ENCODE results near the gene BCL2A1. TPM values are rescaled to one million over a fixed set of nuclear protein-coding genes. Genes with fewer than 3 reads are reported as not detected.

BCL2A1 gene
- total RNA-seq, 2 donors from 2014 or later: 3.6 to 4.5 TPM

Other genes with a start within 250 kb of the BCL2A1 start
- gene MTHFS, start 74.2 kb downstream of the BCL2A1 start, total RNA-seq: 10 to 100 TPM in 1 of 2 donors, 1 to 10 TPM in 1; 6.9 to 18.1 TPM
- gene ZFAND6, start 88.5 kb upstream of the BCL2A1 start, total RNA-seq: 10 to 100 TPM; 45.4 to 62.9 TPM
- 10 to 100 TPM; 20.5 to 22.4 TPM for gene FAH, start 181.8 kb upstream of the BCL2A1 start, total RNA-seq

Measured in posterior vena cava (tissue), 2 donors.